IMR-90 (cell line): ENCODE data around the gene PITPNC1.

ENCODE experiments used
- CTCF ChIP-seq: conservative IDR thresholded peaks from 2 replicates; pipeline ENCODE4 v1.5.1; 2012; ENCODE audit warnings: mild to moderate bottlenecking, low read depth, low read length, improper control_type of control experiment
- ELK1 ChIP-seq: fragments of 150-350 bp; IDR thresholded peaks from 2 replicates; pipeline ENCODE4 v1.6.1; 2016; ENCODE audit warnings: low read depth, mild to moderate bottlenecking, low read length, moderate library complexity, borderline replicate concordance
- MAFK ChIP-seq: IDR thresholded peaks from 2 replicates; pipeline ENCODE4 v1.6.1; 2012; ENCODE audit warnings: low read depth, low read length, improper control_type of control experiment
- NFE2L2 ChIP-seq: fragments of 150-350 bp; IDR thresholded peaks from 2 replicates; pipeline ENCODE4 v1.6.1; 2016; ENCODE audit warnings: low read depth, mild to moderate bottlenecking, low read length
- POLR2A ChIP-seq: IDR thresholded peaks from 2 replicates; pipeline ENCODE4 v1.6.1; 2012; ENCODE audit warnings: mild to moderate bottlenecking, low read depth, low read length
- RAD21 ChIP-seq: IDR thresholded peaks from 2 replicates; pipeline ENCODE4 v1.6.1; 2012; ENCODE audit warnings: low read length, improper control_type of control experiment
- RCOR1 ChIP-seq: IDR thresholded peaks from 2 replicates; pipeline ENCODE4 v1.6.1; 2012; ENCODE audit warnings: mild to moderate bottlenecking, low read length, improper control_type of control experiment; ENCODE audit not compliant: insufficient replicate concordance

- TF ChIP-seq POLR2A = no peak
- no peak for TF ChIP-seq CTCF
- no peak for TF ChIP-seq ELK1
- TF ChIP-seq RCOR1 = no peak
- no peak for TF ChIP-seq MAFK
- no peak for TF ChIP-seq RAD21
- no peak for TF ChIP-seq NFE2L2
Measured at GRCh38 chr17:67485666-67486065, 108.6 kb downstream of the PITPNC1 start.
